Measurements from ENCODE around the gene SLC2A9.

GRCh38 chr4:9899306-9900055 is 121.8 kb downstream of the SLC2A9 start:
- no peak for TF ChIP-seq CTCF (conservative IDR thresholded peaks at IDR 0.05 in 1 of 2, IDR thresholded peaks at IDR 0.05 in 1 of 2; ENCODE audit: low read depth in 1 of 2, low read length in 2 of 2)
- TF ChIP-seq EZH2 (IDR thresholded peaks at IDR 0.05; ENCODE audit: low read length, missing control alignments): no peak
